H9 (cell line): ENCODE measurements around the gene RPL14. TPM values are rescaled to one million over a fixed set of nuclear protein-coding genes. Genes with fewer than 3 reads are reported as not detected.

Source experiments
- DNase-seq: peaks from one replicate; pipeline ENCODE4 v3.0.0-alpha.2; 2017
- H2AFZ ChIP-seq: one replicate; pipeline ENCODE4 v1.6.1; 2013; ENCODE audit warnings: mild to moderate bottlenecking, low read length, control low read depth, moderate library complexity
- H2AK5ac ChIP-seq: 2 replicates; pipeline ENCODE4 v1.6.1; 2013; ENCODE audit warnings: low read length, control low read depth, mixed read lengths; ENCODE audit not compliant: insufficient read length
- H2BK120ac ChIP-seq: one replicate; pipeline ENCODE4 v1.6.1; 2013; ENCODE audit warnings: low read depth, mild to moderate bottlenecking, low read length, control low read depth, inconsistent platforms; ENCODE audit not compliant: poor library complexity, severe bottlenecking
- H2BK12ac ChIP-seq: 2 replicates; pipeline ENCODE4 v1.6.1; 2013; ENCODE audit warnings: low read length, control low read depth, mixed read lengths, low read depth; ENCODE audit not compliant: insufficient read length
- H2BK15ac ChIP-seq: 2 replicates; pipeline ENCODE4 v1.6.1; 2013; ENCODE audit warnings: low read depth, low read length, control low read depth
- H2BK20ac ChIP-seq: one replicate; pipeline ENCODE4 v1.6.1; 2013; ENCODE audit warnings: low read depth, mild to moderate bottlenecking, low read length, control low read depth, inconsistent platforms; ENCODE audit not compliant: poor library complexity, severe bottlenecking
- H2BK5ac ChIP-seq: 2 replicates; pipeline ENCODE4 v1.6.1; 2013; ENCODE audit warnings: low read length, control low read depth, mixed read lengths; ENCODE audit not compliant: insufficient read length
- H3K14ac ChIP-seq: 2 replicates; pipeline ENCODE4 v1.6.1; 2013; ENCODE audit warnings: low read length, control low read depth; ENCODE audit not compliant: insufficient read depth
- H3K18ac ChIP-seq: 2 replicates; pipeline ENCODE4 v1.6.1; 2013; ENCODE audit warnings: low read depth, mild to moderate bottlenecking, mixed read lengths, low read length, control low read depth; ENCODE audit not compliant: insufficient read length
- H3K23ac ChIP-seq: 2 replicates; pipeline ENCODE4 v1.6.1; 2013; ENCODE audit warnings: low read length, control low read depth, mixed read lengths, low read depth; ENCODE audit not compliant: insufficient read length
- H3K23me2 ChIP-seq: 2 replicates; pipeline ENCODE4 v1.6.1; 2013; ENCODE audit warnings: low read depth, mild to moderate bottlenecking, mixed read lengths, low read length, control low read depth; ENCODE audit not compliant: insufficient read length, poor library complexity, severe bottlenecking
- H3K27ac ChIP-seq: 2 replicates; pipeline ENCODE4 v1.5.1; 2013; ENCODE audit warnings: low read length, control low read depth, mixed read lengths, low read depth; ENCODE audit not compliant: insufficient read length
- H3K27me3 ChIP-seq: 2 replicates; pipeline ENCODE4 v1.6.1; 2013; ENCODE audit warnings: low read length, control low read depth, inconsistent platforms; ENCODE audit not compliant: insufficient read depth
- H3K4ac ChIP-seq: 2 replicates; pipeline ENCODE4 v1.6.1; 2013; ENCODE audit warnings: low read depth, mild to moderate bottlenecking, control low read depth, inconsistent platforms, low read length, moderate library complexity
- H3K4me1 ChIP-seq: 2 replicates; pipeline ENCODE4 v1.6.1; 2013; ENCODE audit warnings: low read length, control low read depth, inconsistent platforms; ENCODE audit not compliant: insufficient read depth
- H3K4me2 ChIP-seq: 2 replicates; pipeline ENCODE4 v1.6.1; 2013; ENCODE audit warnings: low read length, control low read depth, mixed read lengths; ENCODE audit not compliant: insufficient read length, insufficient read depth
- H3K56ac ChIP-seq: 2 replicates; pipeline ENCODE4 v1.6.1; 2013; ENCODE audit warnings: low read depth, mild to moderate bottlenecking, mixed read lengths, low read length, control low read depth; ENCODE audit not compliant: insufficient read length
- H3K79me1 ChIP-seq: 2 replicates; pipeline ENCODE4 v1.6.1; 2013; ENCODE audit warnings: low read depth, mild to moderate bottlenecking, moderate library complexity, low read length, control low read depth, inconsistent platforms; ENCODE audit not compliant: insufficient read depth, poor library complexity, severe bottlenecking
- H3K79me2 ChIP-seq: 2 replicates; pipeline ENCODE4 v1.6.1; 2013; ENCODE audit warnings: low read length, control low read depth, inconsistent platforms; ENCODE audit not compliant: insufficient read depth
- H3K9ac ChIP-seq: 2 replicates; pipeline ENCODE4 v1.6.1; 2013; ENCODE audit warnings: low read length, control low read depth, mixed read lengths; ENCODE audit not compliant: insufficient read length; ENCODE audit errors: extremely low read depth
- H3K9me3 ChIP-seq: one replicate; pipeline ENCODE4 v1.6.1; 2013; ENCODE audit warnings: low read depth, low read length, inconsistent platforms; ENCODE audit not compliant: control insufficient read depth
- H3T11ph ChIP-seq: one replicate; pipeline ENCODE4 v1.6.1; 2013; ENCODE audit warnings: mild to moderate bottlenecking, low read length, control low read depth, inconsistent platforms
- H4K20me1 ChIP-seq: one replicate; pipeline ENCODE4 v1.6.1; 2013; ENCODE audit not compliant: control insufficient read depth, insufficient read length, insufficient read depth
- H4K5ac ChIP-seq: 2 replicates; pipeline ENCODE4 v1.6.1; 2013; ENCODE audit warnings: low read depth, mild to moderate bottlenecking, mixed read lengths, low read length, control low read depth; ENCODE audit not compliant: insufficient read length
- H4K8ac ChIP-seq: replicated peaks from 2 replicates; pipeline ENCODE4 v1.6.1; 2013; ENCODE audit warnings: low read length, control low read depth, mixed read lengths, low read depth; ENCODE audit not compliant: insufficient read length
- H4K91ac ChIP-seq: 2 replicates; pipeline ENCODE4 v1.6.1; 2013; ENCODE audit warnings: low read depth, mild to moderate bottlenecking, moderate library complexity, mixed read lengths, low read length, control low read depth; ENCODE audit not compliant: insufficient read length
- H3K27ac Mint-ChIP-seq, 3 experiments: 2 replicates in 2 of 3; 3 replicates in 1 of 3; pipeline ENCODE4 v1.8.0; 2020 to 2021; ENCODE audit warnings: mixed read lengths in 3 of 3, mild to moderate bottlenecking in 1 of 3, moderate library complexity in 1 of 3
- H3K27me3 Mint-ChIP-seq: 2 replicates; pipeline ENCODE4 v1.8.0; 2021; ENCODE audit warnings: low read depth, mild to moderate bottlenecking, moderate library complexity, mixed read lengths
- H3K36me3 Mint-ChIP-seq, 3 experiments: 2 replicates in 2 of 3; 3 replicates in 1 of 3; pipeline ENCODE4 v1.8.0; 2020 to 2021; ENCODE audit warnings: low read depth in 3 of 3, mixed read lengths in 3 of 3; ENCODE audit not compliant: insufficient read depth in 1 of 3
- H3K4me1 Mint-ChIP-seq, 2 experiments: 2 replicates each; pipeline ENCODE4 v1.8.0; 2020; ENCODE audit warnings: mixed read lengths in 2 of 2
- H3K4me3 Mint-ChIP-seq, 2 experiments: 2 replicates in 1 of 2; 3 replicates in 1 of 2; pipeline ENCODE4 v1.8.0; 2020 to 2021; ENCODE audit warnings: mild to moderate bottlenecking in 2 of 2, mixed read lengths in 2 of 2, moderate library complexity in 1 of 2
- H3K9me3 Mint-ChIP-seq, 2 experiments: 2 replicates in 1 of 2; 3 replicates in 1 of 2; pipeline ENCODE4 v1.8.0; 2020; ENCODE audit warnings: mild to moderate bottlenecking in 2 of 2, mixed read lengths in 2 of 2, moderate library complexity in 1 of 2
- WGBS: extraction: QIAGEN DNeasy Blood & Tissue Kit; methylation state at CpG from one replicate; pipeline ENCODE4 v1.1.7; 2013; ENCODE audit warnings: missing lambda C conversion rate, low lambda C conversion rate, mixed read lengths; ENCODE audit not compliant: insufficient read length; ENCODE audit errors: extremely low coverage; 5-methylcytosine and 5-hydroxymethylcytosine counted together
- total RNA-seq: library from RNA; stranded (reverse); gene quantifications from 2 replicates; pipeline ENCODE4 v1.2.1, GENCODE V29; 2021
- TF ChIP-seq, protein P1 (sequence below): fragments of 200-600 bp; sonication (generic); conservative IDR thresholded peaks from 3 replicates; pipeline ENCODE4 v1.8.0; 2021; ENCODE audit warnings: antibody characterized with exemption, mild to moderate bottlenecking

RPL14 gene
- total RNA-seq, 1 experiment from 2014 or later = 2,490 TPM

DNA sequence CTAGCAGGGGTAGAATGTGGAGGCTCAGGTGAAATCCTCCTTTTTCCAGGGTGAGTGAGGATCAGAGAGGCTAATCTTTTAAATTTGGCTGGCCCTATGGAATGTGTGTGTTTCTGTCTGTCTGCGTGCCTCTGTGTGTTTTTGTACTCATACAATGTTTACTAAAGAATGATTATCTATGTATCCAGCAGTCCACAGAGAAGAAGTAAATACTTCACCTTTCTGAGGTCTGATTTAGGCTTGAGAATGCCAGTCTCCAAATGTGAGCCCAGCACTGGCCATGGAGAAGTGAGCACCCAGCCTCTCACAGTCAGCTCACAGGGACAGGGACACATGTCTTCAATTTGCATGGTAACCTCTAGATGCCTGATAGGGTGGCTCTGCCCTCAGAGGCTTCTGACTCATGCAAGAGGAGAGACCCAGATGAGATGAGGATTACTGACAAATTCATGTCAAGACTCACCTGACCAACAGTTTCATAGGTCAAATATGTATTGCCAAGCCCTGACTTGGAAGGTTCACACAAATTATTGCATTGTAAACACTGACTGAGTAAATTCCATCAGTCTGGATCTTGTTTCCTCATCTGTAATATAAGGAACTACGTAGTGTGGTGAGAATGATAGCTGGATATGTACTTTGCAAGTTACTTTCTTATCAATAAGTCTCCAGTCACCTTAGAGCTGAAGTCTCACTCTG lies 39.1 kb upstream of the RPL14 start:
- Histone ChIP-seq H3K27me3 (no peaks in the 10 kb centered on the region), H3K23ac (no peak overlapping the region), H2BK5ac (no peak overlapping the region), H2BK15ac (no peak overlapping the region), H2AK5ac (no peak overlapping the region), H3K79me1 (no peaks in the 10 kb centered on the region), H3K23me2 (no peaks in the 10 kb centered on the region), H4K91ac (no peak overlapping the region), H3T11ph (no peak overlapping the region), H3K4ac (no peak overlapping the region), H2BK120ac (no peak overlapping the region), H3K79me2 (no peaks in the 10 kb centered on the region), H4K20me1 (no peaks in the 10 kb centered on the region), H2AFZ (no peak overlapping the region), H3K9me3 (no peaks in the 10 kb centered on the region), H2BK12ac (no peak overlapping the region), H4K5ac (no peak overlapping the region), H4K8ac (no peak overlapping the region), H3K27ac (no peak overlapping the region), H3K18ac (no peak overlapping the region), H2BK20ac (no peak overlapping the region), H3K9ac (no peak overlapping the region), H3K14ac (no peak overlapping the region), H3K4me2 (no peak overlapping the region), H3K4me1 (no peaks in the 10 kb centered on the region), H3K56ac (no peak overlapping the region)
- no peak for DNase-seq
- TF ChIP-seq, protein P1, sequence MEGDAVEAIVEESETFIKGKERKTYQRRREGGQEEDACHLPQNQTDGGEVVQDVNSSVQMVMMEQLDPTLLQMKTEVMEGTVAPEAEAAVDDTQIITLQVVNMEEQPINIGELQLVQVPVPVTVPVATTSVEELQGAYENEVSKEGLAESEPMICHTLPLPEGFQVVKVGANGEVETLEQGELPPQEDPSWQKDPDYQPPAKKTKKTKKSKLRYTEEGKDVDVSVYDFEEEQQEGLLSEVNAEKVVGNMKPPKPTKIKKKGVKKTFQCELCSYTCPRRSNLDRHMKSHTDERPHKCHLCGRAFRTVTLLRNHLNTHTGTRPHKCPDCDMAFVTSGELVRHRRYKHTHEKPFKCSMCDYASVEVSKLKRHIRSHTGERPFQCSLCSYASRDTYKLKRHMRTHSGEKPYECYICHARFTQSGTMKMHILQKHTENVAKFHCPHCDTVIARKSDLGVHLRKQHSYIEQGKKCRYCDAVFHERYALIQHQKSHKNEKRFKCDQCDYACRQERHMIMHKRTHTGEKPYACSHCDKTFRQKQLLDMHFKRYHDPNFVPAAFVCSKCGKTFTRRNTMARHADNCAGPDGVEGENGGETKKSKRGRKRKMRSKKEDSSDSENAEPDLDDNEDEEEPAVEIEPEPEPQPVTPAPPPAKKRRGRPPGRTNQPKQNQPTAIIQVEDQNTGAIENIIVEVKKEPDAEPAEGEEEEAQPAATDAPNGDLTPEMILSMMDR = no peak
- Mint-ChIP-seq H3K27ac (no peak overlapping the region; a peak in 1 of 7 replicates), H3K27me3 (peaks cover 8% of the 10 kb centered on the region), H3K36me3 (no peaks in the 10 kb centered on the region), H3K9me3 (no peaks in the 10 kb centered on the region), H3K4me1 (peaks cover 3 to 6% of the 10 kb centered on the region in 2 experiments; a peak in 3 of 4 replicates), H3K4me3 (no peak overlapping the region)
- no CpG with 5 or more reads among the region's 2 CpGs for WGBS
